ENCODE measurements around the gene NAALADL2. TPM values are rescaled to one million over a fixed set of nuclear protein-coding genes. Genes with fewer than 3 reads are reported as not detected.

NAALADL2 gene
- total RNA-seq, 2 donors from 2014 or later: 8.5 to 24.3 TPM

GRCh38 chr3:175511219-175511785 is 652.2 kb downstream of the NAALADL2 start:
- Histone ChIP-seq H3K27me3 (no peaks in the 10 kb centered on the region), H3K4me3 (no peak overlapping the region), H3K4me1 (no peaks in the 10 kb centered on the region), H3K36me3 (no peaks in the 10 kb centered on the region), H3K27ac (no peak overlapping the region), H3K9ac (ENCODE audit: low read depth in 2 of 2, low read length in 2 of 2) (no peak overlapping the region), H3K9me3 (no peaks in the 10 kb centered on the region)
- DNase-seq: no peak
- TF ChIP-seq, protein P1, sequence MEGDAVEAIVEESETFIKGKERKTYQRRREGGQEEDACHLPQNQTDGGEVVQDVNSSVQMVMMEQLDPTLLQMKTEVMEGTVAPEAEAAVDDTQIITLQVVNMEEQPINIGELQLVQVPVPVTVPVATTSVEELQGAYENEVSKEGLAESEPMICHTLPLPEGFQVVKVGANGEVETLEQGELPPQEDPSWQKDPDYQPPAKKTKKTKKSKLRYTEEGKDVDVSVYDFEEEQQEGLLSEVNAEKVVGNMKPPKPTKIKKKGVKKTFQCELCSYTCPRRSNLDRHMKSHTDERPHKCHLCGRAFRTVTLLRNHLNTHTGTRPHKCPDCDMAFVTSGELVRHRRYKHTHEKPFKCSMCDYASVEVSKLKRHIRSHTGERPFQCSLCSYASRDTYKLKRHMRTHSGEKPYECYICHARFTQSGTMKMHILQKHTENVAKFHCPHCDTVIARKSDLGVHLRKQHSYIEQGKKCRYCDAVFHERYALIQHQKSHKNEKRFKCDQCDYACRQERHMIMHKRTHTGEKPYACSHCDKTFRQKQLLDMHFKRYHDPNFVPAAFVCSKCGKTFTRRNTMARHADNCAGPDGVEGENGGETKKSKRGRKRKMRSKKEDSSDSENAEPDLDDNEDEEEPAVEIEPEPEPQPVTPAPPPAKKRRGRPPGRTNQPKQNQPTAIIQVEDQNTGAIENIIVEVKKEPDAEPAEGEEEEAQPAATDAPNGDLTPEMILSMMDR (IDR thresholded peaks at IDR 0.05): no peak
- intact Hi-C loops (cut with DNase I): no loop called here

DNA sequence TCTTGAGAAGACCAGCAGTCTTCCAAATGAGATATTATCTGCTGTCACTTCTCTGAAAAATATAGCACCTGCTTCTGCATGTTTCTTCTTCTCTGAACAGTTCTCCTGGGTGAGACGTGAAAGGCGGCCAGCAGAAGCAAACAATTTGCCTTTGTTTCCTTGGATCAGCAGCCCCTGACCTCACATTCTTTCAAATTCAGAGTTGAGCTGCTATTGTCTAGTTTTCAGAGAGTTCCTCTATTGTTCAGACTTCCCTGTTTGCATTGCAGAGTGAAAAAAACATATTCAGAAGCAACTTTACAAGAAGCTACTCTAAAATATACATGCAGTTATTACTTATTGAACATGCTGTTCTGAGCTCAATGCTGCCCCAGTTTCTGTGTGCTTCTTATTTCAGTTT is 653.6 kb downstream of the NAALADL2 start:
- TF ChIP-seq, protein P1 (IDR thresholded peaks at IDR 0.05): no peak
- Histone ChIP-seq H3K4me1 (no peaks in the 10 kb centered on the region), H3K27ac (no peak overlapping the region), H3K27me3 (no peaks in the 10 kb centered on the region), H3K4me3 (no peak overlapping the region), H3K36me3 (no peaks in the 10 kb centered on the region), H3K9ac (ENCODE audit: low read depth in 2 of 2, low read length in 2 of 2) (no peak overlapping the region), H3K9me3 (no peaks in the 10 kb centered on the region)
- intact Hi-C loops (cut with DNase I): no loop called here
- DNase-seq: no peak

DNA sequence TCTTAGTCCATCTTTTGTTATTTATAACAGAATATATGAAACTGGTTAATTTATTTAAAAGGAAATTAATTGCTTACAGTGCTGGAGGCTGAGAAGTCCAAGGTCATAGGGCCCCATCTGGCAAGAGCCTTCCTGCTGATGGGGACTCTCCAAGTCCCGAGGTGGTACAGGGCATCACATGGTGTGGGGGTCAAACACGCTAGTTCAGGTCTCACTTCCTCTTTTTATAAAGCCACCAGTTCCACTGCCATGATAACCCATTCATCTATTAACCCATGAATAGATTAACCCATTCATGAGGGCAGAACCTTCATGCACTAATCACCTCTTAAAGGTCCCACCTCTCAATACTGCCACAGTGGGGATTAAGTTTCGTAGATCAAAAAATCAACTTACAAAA is 659.3 kb downstream of the NAALADL2 start:
- Histone ChIP-seq H3K27me3 (no peaks in the 10 kb centered on the region), H3K9ac (ENCODE audit: low read depth in 2 of 2, low read length in 2 of 2) (no peak overlapping the region), H3K4me3 (no peak overlapping the region), H3K9me3 (no peaks in the 10 kb centered on the region), H3K36me3 (no peaks in the 10 kb centered on the region), H3K4me1 (no peaks in the 10 kb centered on the region), H3K27ac (no peak overlapping the region)
- no peak for DNase-seq
- TF ChIP-seq, protein P1 (IDR thresholded peaks at IDR 0.05): no peak
- intact Hi-C loops (cut with DNase I): no loop called here

GRCh38 chr3:175521406-175521805 is 662.3 kb downstream of the NAALADL2 start:
- Histone ChIP-seq H3K9me3 (no peaks in the 10 kb centered on the region), H3K4me3 (no peak overlapping the region), H3K27ac (no peak overlapping the region), H3K9ac (ENCODE audit: low read depth in 2 of 2, low read length in 2 of 2) (no peak overlapping the region), H3K36me3 (no peaks in the 10 kb centered on the region), H3K27me3 (no peaks in the 10 kb centered on the region), H3K4me1 (no peaks in the 10 kb centered on the region)
- TF ChIP-seq, protein P1 (IDR thresholded peaks at IDR 0.05): no peak
- intact Hi-C loops (cut with DNase I): no loop called here
- no peak for DNase-seq

GRCh38 chr3:175526191-175526590 is 667.1 kb downstream of the NAALADL2 start:
- intact Hi-C loops (cut with DNase I): no loop called here
- Histone ChIP-seq H3K27me3 (no peaks in the 10 kb centered on the region), H3K36me3 (no peaks in the 10 kb centered on the region), H3K4me3 (no peak overlapping the region), H3K4me1 (no peaks in the 10 kb centered on the region), H3K9me3 (no peaks in the 10 kb centered on the region), H3K9ac (ENCODE audit: low read depth in 2 of 2, low read length in 2 of 2) (no peak overlapping the region), H3K27ac (no peak overlapping the region)
- TF ChIP-seq, protein P1 (IDR thresholded peaks at IDR 0.05): no peak
- DNase-seq: no peak
